ENCODE measurements around the gene ZNF397.

The ZNF397 gene

GRCh38 chr18:35264409-35264808 is 23.6 kb downstream of the ZNF397 start:
- Histone ChIP-seq H3K23ac (ENCODE audit: low read length in 2 of 2) (no peak overlapping the region), H2BK120ac (ENCODE audit: low read depth, low read length) (no peak overlapping the region), H3K36me3 (ENCODE audit: control insufficient read depth in 1 of 2, insufficient read depth in 2 of 2, low read depth in 1 of 2, low read length in 2 of 2) (peaks cover 31 to 64% of the 10 kb centered on the region in 2 experiments), H3K4me1 (ENCODE audit: control insufficient read depth, insufficient read depth, low read depth, low read length) (no peaks in the 10 kb centered on the region), H3K14ac (ENCODE audit: low read length in 2 of 2) (no peak overlapping the region), H3K79me1 (replicated peaks; ENCODE audit: low read length, poor library complexity, severe bottlenecking) (peaks cover 19% of the 10 kb centered on the region), H3K9ac (ENCODE audit: low read length) (no peak overlapping the region), H4K91ac (ENCODE audit: low read length) (no peak overlapping the region), H3K4me3 (ENCODE audit: insufficient read depth in 1 of 2, low read depth in 1 of 2, low read length in 2 of 2) (no peak overlapping the region), H2BK5ac (ENCODE audit: low read depth, low read length, poor library complexity, severe bottlenecking) (no peak overlapping the region), H2BK15ac (ENCODE audit: low read depth, poor library complexity, severe bottlenecking) (no peak overlapping the region), H3K27me3 (ENCODE audit: control insufficient read depth in 1 of 2, insufficient read depth in 1 of 2, low read length in 2 of 2) (no peaks in the 10 kb centered on the region), H3K9me3 (ENCODE audit: control insufficient read depth, low read length) (peaks cover 77% of the 10 kb centered on the region), H3K18ac (ENCODE audit: low read depth in 1 of 2, low read length in 2 of 2) (no peak overlapping the region), H2AFZ (ENCODE audit: low read depth, low read length) (no peak overlapping the region), H3K4ac (ENCODE audit: low read depth in 1 of 2, low read length in 2 of 2) (no peak overlapping the region), H3K4me2 (ENCODE audit: low read length, poor library complexity, severe bottlenecking) (no peak overlapping the region), H3K27ac (ENCODE audit: low read length, poor library complexity, severe bottlenecking) (no peak overlapping the region), H4K8ac (ENCODE audit: low read length) (no peak overlapping the region), H2AK5ac (ENCODE audit: low read length, severe bottlenecking) (no peak overlapping the region), H2BK12ac (ENCODE audit: low read length in 2 of 2) (no peak overlapping the region)
- no peak for DNase-seq
- 77% methylated on average over 2 of the region's 2 CpGs for WGBS

GRCh38 chr18:35267161-35267651 is 26.4 kb downstream of the ZNF397 start:
- H3K36me3 ChIP-seq (ENCODE audit: control insufficient read depth in 1 of 2, insufficient read depth in 2 of 2, low read depth in 1 of 2, low read length in 2 of 2), result peaks cover 34 to 39% of the 10 kb centered on the region in 2 experiments
- H2BK5ac ChIP-seq (ENCODE audit: low read depth, low read length, poor library complexity, severe bottlenecking), result no peak overlapping the region
- H3K4me2 ChIP-seq (ENCODE audit: low read length, poor library complexity, severe bottlenecking), result no peak overlapping the region
- no peak overlapping the region for H3K18ac ChIP-seq (ENCODE audit: low read depth in 1 of 2, low read length in 2 of 2)
- H3K4me1 ChIP-seq (ENCODE audit: control insufficient read depth, insufficient read depth, low read depth, low read length), result no peaks in the 10 kb centered on the region
- H3K9ac ChIP-seq (ENCODE audit: low read length), result peak overlapping the region; percentile 58
- no peak overlapping the region for H2BK12ac ChIP-seq (ENCODE audit: low read length in 2 of 2)
- H3K14ac ChIP-seq (ENCODE audit: low read length in 2 of 2), result no peak overlapping the region
- H2AK5ac ChIP-seq (ENCODE audit: low read length, severe bottlenecking), result no peak overlapping the region
- no peak overlapping the region for H2AFZ ChIP-seq (ENCODE audit: low read depth, low read length)
- H3K79me1 ChIP-seq (replicated peaks; ENCODE audit: low read length, poor library complexity, severe bottlenecking), result peaks cover 23% of the 10 kb centered on the region
- H3K4me3 ChIP-seq (ENCODE audit: insufficient read depth in 1 of 2, low read depth in 1 of 2, low read length in 2 of 2), result peak overlapping the region in 1 of 2 experiments; percentile 68
- H2BK120ac ChIP-seq (ENCODE audit: low read depth, low read length), result no peak overlapping the region
- no peak overlapping the region for H4K91ac ChIP-seq (ENCODE audit: low read length)
- no peak for DNase-seq
- H4K8ac ChIP-seq (ENCODE audit: low read length), result no peak overlapping the region
- 98% methylated on average over 42 of the region's 48 CpGs for WGBS
- peaks cover 60% of the 10 kb centered on the region for H3K9me3 ChIP-seq (ENCODE audit: control insufficient read depth, low read length)
- no peak overlapping the region for H3K27ac ChIP-seq (ENCODE audit: low read length, poor library complexity, severe bottlenecking)
- no peak overlapping the region for H3K4ac ChIP-seq (ENCODE audit: low read depth in 1 of 2, low read length in 2 of 2)
- H2BK15ac ChIP-seq (ENCODE audit: low read depth, poor library complexity, severe bottlenecking), result no peak overlapping the region
- H3K23ac ChIP-seq (ENCODE audit: low read length in 2 of 2), result no peak overlapping the region
- H3K27me3 ChIP-seq (ENCODE audit: control insufficient read depth in 1 of 2, insufficient read depth in 1 of 2, low read length in 2 of 2), result no peaks in the 10 kb centered on the region

GRCh38 chr18:35267809-35268208 is 27.0 kb downstream of the ZNF397 start:
- Histone ChIP-seq H3K23ac (ENCODE audit: low read length in 2 of 2) (no peak overlapping the region), H2AK5ac (ENCODE audit: low read length, severe bottlenecking) (no peak overlapping the region), H3K27me3 (ENCODE audit: control insufficient read depth in 1 of 2, insufficient read depth in 1 of 2, low read length in 2 of 2) (no peaks in the 10 kb centered on the region), H2BK12ac (ENCODE audit: low read length in 2 of 2) (no peak overlapping the region), H3K4me2 (ENCODE audit: low read length, poor library complexity, severe bottlenecking) (no peak overlapping the region), H2BK120ac (ENCODE audit: low read depth, low read length) (no peak overlapping the region), H2BK15ac (ENCODE audit: low read depth, poor library complexity, severe bottlenecking) (no peak overlapping the region), H2AFZ (ENCODE audit: low read depth, low read length) (no peak overlapping the region), H4K91ac (ENCODE audit: low read length) (no peak overlapping the region), H3K36me3 (ENCODE audit: control insufficient read depth in 1 of 2, insufficient read depth in 2 of 2, low read depth in 1 of 2, low read length in 2 of 2) (peaks cover 29 to 33% of the 10 kb centered on the region in 2 experiments), H3K9me3 (ENCODE audit: control insufficient read depth, low read length) (peaks cover 57% of the 10 kb centered on the region), H3K18ac (ENCODE audit: low read depth in 1 of 2, low read length in 2 of 2) (no peak overlapping the region), H3K4me3 (ENCODE audit: insufficient read depth in 1 of 2, low read depth in 1 of 2, low read length in 2 of 2) (peak overlapping the region in 1 of 2 experiments; percentile 49), H2BK5ac (ENCODE audit: low read depth, low read length, poor library complexity, severe bottlenecking) (no peak overlapping the region), H3K79me1 (replicated peaks; ENCODE audit: low read length, poor library complexity, severe bottlenecking) (peaks cover 26% of the 10 kb centered on the region), H3K27ac (ENCODE audit: low read length, poor library complexity, severe bottlenecking) (no peak overlapping the region), H3K4ac (ENCODE audit: low read depth in 1 of 2, low read length in 2 of 2) (no peak overlapping the region), H4K8ac (ENCODE audit: low read length) (no peak overlapping the region), H3K9ac (ENCODE audit: low read length) (no peak overlapping the region), H3K14ac (ENCODE audit: low read length in 2 of 2) (no peak overlapping the region), H3K4me1 (ENCODE audit: control insufficient read depth, insufficient read depth, low read depth, low read length) (no peaks in the 10 kb centered on the region)
- no peak for DNase-seq
- 93% methylated on average over 30 of the region's 30 CpGs for WGBS

- no peak overlapping the region for H3K9ac ChIP-seq (ENCODE audit: low read length)
- peaks cover 23 to 25% of the 10 kb centered on the region in 2 experiments for H3K36me3 ChIP-seq (ENCODE audit: control insufficient read depth in 1 of 2, insufficient read depth in 2 of 2, low read depth in 1 of 2, low read length in 2 of 2)
- no peak for DNase-seq
- no peak overlapping the region for H3K4me2 ChIP-seq (ENCODE audit: low read length, poor library complexity, severe bottlenecking)
- H2AK5ac ChIP-seq (ENCODE audit: low read length, severe bottlenecking), result no peak overlapping the region
- peaks cover 25% of the 10 kb centered on the region for H3K79me1 ChIP-seq (replicated peaks; ENCODE audit: low read length, poor library complexity, severe bottlenecking)
- H3K4me3 ChIP-seq (ENCODE audit: insufficient read depth in 1 of 2, low read depth in 1 of 2, low read length in 2 of 2), result no peak overlapping the region
- no peak overlapping the region for H2BK12ac ChIP-seq (ENCODE audit: low read length in 2 of 2)
- H2AFZ ChIP-seq (ENCODE audit: low read depth, low read length), result no peak overlapping the region
- no peak overlapping the region for H4K91ac ChIP-seq (ENCODE audit: low read length)
- H2BK120ac ChIP-seq (ENCODE audit: low read depth, low read length), result no peak overlapping the region
- H2BK5ac ChIP-seq (ENCODE audit: low read depth, low read length, poor library complexity, severe bottlenecking), result no peak overlapping the region
- H2BK15ac ChIP-seq (ENCODE audit: low read depth, poor library complexity, severe bottlenecking), result no peak overlapping the region
- H3K14ac ChIP-seq (ENCODE audit: low read length in 2 of 2), result no peak overlapping the region
- H4K8ac ChIP-seq (ENCODE audit: low read length), result no peak overlapping the region
- H3K18ac ChIP-seq (ENCODE audit: low read depth in 1 of 2, low read length in 2 of 2), result no peak overlapping the region
- no peaks in the 10 kb centered on the region for H3K27me3 ChIP-seq (ENCODE audit: control insufficient read depth in 1 of 2, insufficient read depth in 1 of 2, low read length in 2 of 2)
- peaks cover 57% of the 10 kb centered on the region for H3K9me3 ChIP-seq (ENCODE audit: control insufficient read depth, low read length)
- H3K4me1 ChIP-seq (ENCODE audit: control insufficient read depth, insufficient read depth, low read depth, low read length), result no peaks in the 10 kb centered on the region
- 96% methylated on average over 2 of the region's 2 CpGs for WGBS
- H3K27ac ChIP-seq (ENCODE audit: low read length, poor library complexity, severe bottlenecking), result no peak overlapping the region
- no peak overlapping the region for H3K4ac ChIP-seq (ENCODE audit: low read depth in 1 of 2, low read length in 2 of 2)
- no peak overlapping the region for H3K23ac ChIP-seq (ENCODE audit: low read length in 2 of 2)
These were observed 28.0 kb downstream of the ZNF397 start for GRCh38 chr18:35268821-35269220.

All from mesenchymal stem cell (in vitro differentiated cells and primary cell).